GM19193 (cell line): ENCODE measurements around the gene KLF5.

Experiments used
- POLR2A ChIP-seq: IDR thresholded peaks from 4 replicates; pipeline ENCODE4 v1.6.1; 2011; ENCODE audit not compliant: insufficient read depth, insufficient read length; ENCODE audit errors: extremely low read depth

The KLF5 gene

DNA sequence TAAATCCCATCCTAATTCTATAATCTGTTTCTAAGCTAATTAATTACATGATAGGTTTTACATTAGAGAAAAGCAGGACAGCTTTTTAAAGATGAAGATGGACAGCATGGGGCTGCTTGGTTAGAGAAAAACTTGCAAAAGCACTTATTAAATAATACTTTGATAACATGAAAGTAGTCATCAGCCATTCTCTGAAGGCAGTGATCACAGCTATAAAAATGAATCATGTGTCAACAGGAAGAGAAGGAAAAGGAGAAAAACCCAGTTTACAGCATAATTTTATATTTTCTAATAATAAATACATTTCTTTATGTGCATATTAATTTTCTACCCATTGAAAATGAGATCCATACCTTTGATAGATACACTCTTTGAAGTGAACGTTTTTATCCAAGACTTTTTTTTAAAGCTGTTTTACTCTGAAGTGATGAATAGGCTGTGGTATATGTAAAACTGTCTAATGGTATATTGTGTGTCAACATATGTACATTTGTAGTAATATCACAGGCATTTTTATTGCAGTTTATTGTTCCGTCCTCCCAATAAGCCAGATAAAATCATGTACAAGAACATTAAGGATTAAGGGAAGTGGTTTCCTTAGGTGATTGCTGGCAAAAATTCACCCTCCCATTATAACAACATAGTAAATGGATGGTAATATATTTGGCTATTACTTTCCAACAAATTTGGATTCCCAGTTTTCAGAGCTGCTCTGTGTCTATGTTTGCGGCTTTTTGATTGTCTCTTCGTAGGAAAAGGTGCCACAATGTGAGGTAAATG, 1.3 kb upstream of the KLF5 start:
- TF ChIP-seq POLR2A, result no peak

DNA sequence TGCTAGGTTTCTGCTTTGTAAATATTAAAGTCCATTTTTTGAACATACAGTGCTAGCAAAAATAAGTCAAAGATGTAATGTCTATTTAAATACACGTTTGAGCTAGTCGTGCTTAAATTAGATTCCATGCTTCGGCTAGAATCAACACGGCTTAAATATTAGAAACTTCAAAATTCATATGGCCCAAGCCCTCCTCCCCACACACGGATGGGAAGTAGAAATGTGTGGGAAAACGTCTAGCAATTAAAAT, 816 bp upstream of the KLF5 start:
- TF ChIP-seq POLR2A, result no peak

DNA sequence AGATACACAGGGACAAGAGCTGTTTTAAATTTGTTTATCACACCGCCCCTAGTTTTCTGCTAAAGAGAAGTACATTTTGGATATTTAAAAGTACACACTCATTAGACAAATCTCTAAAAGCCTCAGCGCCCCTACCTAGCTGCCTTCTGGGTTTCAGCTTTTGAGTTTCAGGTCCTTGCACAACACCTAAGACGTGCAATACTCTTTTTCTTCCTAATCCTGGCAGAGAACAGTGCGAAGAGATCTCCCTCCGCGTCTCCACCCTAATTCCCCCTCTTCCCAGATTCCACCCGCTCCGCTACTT, 421 bp upstream of the KLF5 start:
- no peak for TF ChIP-seq POLR2A

GRCh38 chr13:73059460-73060250, 850 bp downstream of the KLF5 start:
- TF ChIP-seq POLR2A, result no peak

- no peak for TF ChIP-seq POLR2A
Measured at GRCh38 chr13:73060251-73061160, 1.7 kb downstream of the KLF5 start.

- no peak for TF ChIP-seq POLR2A
Measured at GRCh38 chr13:73061473-73061872, 2.7 kb downstream of the KLF5 start.

DNA sequence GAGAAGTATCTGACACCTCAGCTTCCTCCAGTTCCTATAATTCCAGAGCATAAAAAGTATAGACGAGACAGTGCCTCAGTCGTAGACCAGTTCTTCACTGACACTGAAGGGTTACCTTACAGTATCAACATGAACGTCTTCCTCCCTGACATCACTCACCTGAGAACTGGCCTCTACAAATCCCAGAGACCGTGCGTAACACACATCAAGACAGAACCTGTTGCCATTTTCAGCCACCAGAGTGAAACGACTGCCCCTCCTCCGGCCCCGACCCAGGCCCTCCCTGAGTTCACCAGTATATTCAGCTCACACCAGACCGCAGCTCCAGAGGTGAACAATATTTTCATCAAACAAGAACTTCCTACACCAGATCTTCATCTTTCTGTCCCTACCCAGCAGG, 3.1 kb downstream of the KLF5 start:
- TF ChIP-seq POLR2A, result no peak

- TF ChIP-seq POLR2A, result no peak
Measured at GRCh38 chr13:73062468-73062867, 3.7 kb downstream of the KLF5 start.

- TF ChIP-seq POLR2A, result no peak
Measured at GRCh38 chr13:73063166-73063565, 4.4 kb downstream of the KLF5 start.

DNA sequence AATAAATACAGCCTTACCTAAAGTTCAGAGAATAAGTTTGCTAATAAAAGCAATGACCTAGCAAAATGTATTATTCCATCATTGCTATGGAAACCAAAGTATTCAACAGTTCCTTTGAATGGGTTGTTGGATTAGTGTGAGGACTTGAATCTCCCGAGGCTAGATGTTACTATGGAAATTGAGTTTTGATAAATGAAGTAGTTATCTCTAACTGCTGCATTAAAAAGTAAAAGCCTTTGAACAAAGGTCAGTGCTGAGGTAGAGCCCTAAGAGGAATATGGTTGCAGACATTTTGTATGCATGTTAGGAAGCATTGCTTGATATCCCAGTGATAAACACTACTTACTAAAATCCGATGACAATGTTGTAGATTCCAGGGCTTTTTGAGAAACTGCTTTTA, 6.2 kb downstream of the KLF5 start:
- TF ChIP-seq POLR2A, result no peak

GRCh38 chr13:73065665-73066340, 7.0 kb downstream of the KLF5 start:
- no peak for TF ChIP-seq POLR2A

GRCh38 chr13:73069206-73069805, 10.5 kb downstream of the KLF5 start:
- TF ChIP-seq POLR2A, result no peak

GRCh38 chr13:73070451-73071098, 11.8 kb downstream of the KLF5 start:
- no peak for TF ChIP-seq POLR2A

DNA sequence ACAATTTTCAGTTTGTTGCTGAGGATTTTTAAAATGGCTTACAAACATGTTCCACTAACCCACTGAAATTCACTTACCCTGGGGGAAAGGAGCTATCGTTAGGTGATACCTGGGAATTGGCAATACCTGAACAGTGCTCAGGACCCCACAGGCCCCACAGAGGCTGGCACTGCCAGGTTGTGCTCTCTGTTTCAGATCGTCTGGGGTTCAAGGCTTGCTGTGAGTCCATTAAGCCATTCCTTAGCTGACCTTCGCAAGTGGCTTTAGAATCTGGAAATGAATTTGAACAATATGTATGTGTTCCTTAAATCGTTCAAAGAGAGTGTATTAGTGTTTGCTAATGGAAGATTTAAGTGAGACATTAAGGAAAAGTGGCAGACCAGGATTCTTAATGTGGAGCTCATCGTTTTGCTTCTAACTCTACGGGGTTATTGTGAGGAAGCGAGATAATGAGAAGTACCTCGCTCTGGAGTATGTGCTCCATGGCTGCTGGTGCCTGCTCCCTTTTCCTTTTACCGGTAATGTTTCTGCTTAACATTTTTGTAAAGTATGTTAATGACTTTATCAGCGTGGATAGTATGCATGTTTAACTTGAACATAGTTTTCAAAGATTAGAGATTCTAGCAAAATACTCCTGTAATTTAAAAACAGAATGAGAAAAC, 13.6 kb downstream of the KLF5 start:
- no peak for TF ChIP-seq POLR2A
